BJ (cell line): ENCODE results near the gene KCNIP3. TPM values are rescaled to one million over a fixed set of nuclear protein-coding genes. Genes with fewer than 3 reads are reported as not detected.
"Not testable (repeated sequence)": the region's sequence is repeated elsewhere in the genome, so short reads cannot be mapped to it uniquely, and the experiment has no call there.

ENCODE experiments used
- CTCF ChIA-PET: fragments of 350-600 bp; formaldehyde crosslinking; extraction: SDS; loops from one replicate; lab custom pipeline; 2021; ENCODE audit warnings: antibody characterized with exemption, inconsistent platforms; lab: Yijun Ruan, JAX
- POLR2A ChIA-PET: fragments of 300-600 bp; sonication (Branson Sonifier 250); formaldehyde crosslinking; extraction: SDS; loops from one replicate; lab custom pipeline; 2021; ENCODE audit warnings: antibody characterized with exemption; lab: Charles Lee
- DNase-seq: peaks from one replicate; pipeline ENCODE4 v3.0.0-alpha.2; 2011; ENCODE audit warnings: low read depth
- H3K27me3 ChIP-seq: 2 replicates; pipeline ENCODE4 v1.6.0; 2011; ENCODE audit warnings: low read length; ENCODE audit not compliant: control insufficient read depth, insufficient read depth
- H3K36me3 ChIP-seq: 2 replicates; pipeline ENCODE4 v1.5.1; 2011; ENCODE audit warnings: low read length; ENCODE audit not compliant: control insufficient read depth, insufficient read depth
- H3K4me3 ChIP-seq: 2 replicates; pipeline ENCODE4 v1.5.1; 2011; ENCODE audit warnings: low read depth, mild to moderate bottlenecking, control low read depth, low read length
- CTCF ChIP-seq: IDR thresholded peaks from 2 replicates; pipeline ENCODE4 v1.5.1; 2011; ENCODE audit warnings: low read depth, mild to moderate bottlenecking, control low read depth, inconsistent platforms, low read length, moderate library complexity; ENCODE audit not compliant: insufficient read depth
- polyA plus RNA-seq: library from polyadenylated mRNA; depleted of rRNA; stranded (reverse); fragments of >200 nt; gene quantifications from 2 replicates; pipeline ENCODE4 v1.2.3, GENCODE V29; 2011

The KCNIP3 gene
- polyA plus RNA-seq, 1 experiment: 4.1 TPM

- DNase-seq: no peak
- ChIA-PET POLR2A (no interaction called here), CTCF (interaction anchor here (1.7 to 2.5 kb wide), 2 partner anchors 8 to 13 kb away, joined by 9 to 11 read pairs; no protein-coding TSS in a partner anchor)
- Histone ChIP-seq H3K27me3 (no peaks in the 10 kb centered on the region), H3K4me3 (no peak overlapping the region), H3K36me3 (no peaks in the 10 kb centered on the region; the same call in 1 of the 2 replicates)
- TF ChIP-seq CTCF: no peak
Observed at GRCh38 chr2:95376311-95377215, 79.4 kb downstream of the KCNIP3 start.

DNA sequence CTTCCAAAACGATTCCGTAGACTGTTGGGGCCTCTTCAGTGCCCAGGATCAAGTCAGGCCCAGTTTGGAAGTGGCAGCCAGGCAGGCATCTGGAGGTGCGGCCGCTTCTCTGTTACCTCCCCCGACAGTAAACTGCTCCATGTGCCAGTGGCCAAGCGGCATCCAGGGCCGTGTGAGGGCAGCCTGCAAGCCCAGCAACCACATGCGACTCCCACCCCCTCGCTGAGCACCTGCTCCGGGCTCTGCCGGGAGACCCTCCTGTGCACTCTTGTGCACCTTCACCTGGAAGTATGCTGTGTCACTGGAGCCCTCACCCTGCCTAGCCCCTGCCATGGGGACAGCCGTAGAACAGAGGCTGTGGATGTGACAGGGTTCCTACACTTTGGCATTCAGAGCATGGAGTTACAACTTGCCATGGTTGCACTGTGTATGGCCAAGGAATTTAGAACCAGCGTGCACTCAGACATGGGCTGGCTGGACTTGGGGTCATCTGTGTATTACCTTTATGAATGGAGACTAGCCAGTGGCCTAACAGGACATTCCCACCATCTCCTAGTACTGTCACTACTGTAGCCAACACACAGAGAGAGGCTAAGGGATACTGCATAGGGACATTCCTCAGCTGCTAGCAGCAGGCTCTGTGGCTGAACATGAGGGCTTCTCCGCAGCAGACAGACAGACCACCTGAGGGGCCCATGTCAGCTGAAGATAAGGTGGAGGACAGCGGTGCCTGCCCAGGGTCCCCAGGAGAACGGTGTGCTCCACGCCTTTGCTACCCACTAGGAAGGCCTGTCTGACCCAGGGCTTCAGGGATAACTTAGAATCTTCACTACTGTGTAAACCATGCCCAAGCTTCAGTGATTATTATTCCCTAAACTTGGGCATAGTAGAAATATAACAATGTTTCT lies 80.3 kb downstream of the KCNIP3 start:
- ChIA-PET POLR2A (no interaction called here), CTCF (interaction anchor here (1.1 to 1.7 kb wide), 3 partner anchors 12 to 146 kb away, joined by 3 to 9 read pairs (median 4); no protein-coding TSS in a partner anchor)
- no peak for TF ChIP-seq CTCF

GRCh38 chr2:95378281-95378680 lies 81.1 kb downstream of the KCNIP3 start:
- DNase-seq, H3K36me3 ChIP-seq, H3K4me3 ChIP-seq, H3K27me3 ChIP-seq, POLR2A ChIA-PET: not testable (repeated sequence)
- CTCF ChIA-PET: interaction anchor here (1.1 to 1.7 kb wide), 4 partner anchors 11 to 147 kb away, joined by 3 to 9 read pairs (median 4); no protein-coding TSS in a partner anchor

More for the DNA sequence above, 80.3 kb downstream of the KCNIP3 start:
- no peaks in the 10 kb centered on the region; the same call in 1 of the 2 replicates for H3K36me3 ChIP-seq
- H3K4me3 ChIP-seq: no peak overlapping the region
- no peaks in the 10 kb centered on the region for H3K27me3 ChIP-seq
- DNase-seq: no peak

GRCh38 chr2:95379371-95379831 lies 82.3 kb downstream of the KCNIP3 start:
- H3K4me3 ChIP-seq: no peak overlapping the region
- no peaks in the 10 kb centered on the region for H3K27me3 ChIP-seq
- no peaks in the 10 kb centered on the region; the same call in 1 of the 2 replicates for H3K36me3 ChIP-seq
- ChIA-PET CTCF (interaction anchor here (0.8 to 2.6 kb wide), 4 partner anchors 8 to 35 kb away, joined by 3 to 18 read pairs (median 4); no protein-coding TSS in a partner anchor), POLR2A (no interaction called here)
- no peak for DNase-seq
- TF ChIP-seq CTCF: peak; percentile 36

DNA sequence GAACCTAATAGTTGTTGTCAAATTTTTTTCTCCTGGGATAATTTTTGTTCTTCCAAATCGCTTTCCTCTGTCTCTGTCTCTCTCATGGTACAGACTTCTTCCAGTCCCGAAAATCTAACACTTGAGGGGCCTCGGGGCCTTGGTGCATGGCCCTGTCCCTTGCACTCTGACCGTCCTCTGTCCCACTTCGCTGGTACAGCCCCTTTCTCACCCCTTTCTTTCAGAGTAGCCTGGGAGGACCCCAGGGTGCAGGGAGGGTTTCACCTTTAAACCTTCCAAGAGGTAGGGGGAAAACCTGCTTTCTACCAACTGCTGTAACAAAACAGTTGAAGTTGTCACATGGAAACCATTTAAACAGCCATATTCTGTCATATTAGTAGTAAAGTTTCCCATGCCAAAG lies 83.1 kb downstream of the KCNIP3 start:
- DNase-seq: no peak
- H3K36me3 ChIP-seq: no peaks in the 10 kb centered on the region; the same call in 1 of the 2 replicates
- no peak overlapping the region for H3K4me3 ChIP-seq
- ChIA-PET POLR2A (no interaction called here), CTCF (interaction anchor here (2.6 kb wide), 1 partner anchor 8 kb away, joined by 18 read pairs; no protein-coding TSS in a partner anchor)
- TF ChIP-seq CTCF: no peak
- H3K27me3 ChIP-seq: no peaks in the 10 kb centered on the region
